HG02943 (cell line): ENCODE measurements around the gene MYO16.
"Not testable (repeated sequence)": the region's sequence is repeated elsewhere in the genome, so short reads cannot be mapped to it uniquely, and the experiment has no call there.

Source experiments
- ATAC-seq: cut with Tn5 transposase; IDR thresholded peaks from one replicate; pipeline ENCODE4 v1.9.1; 2021; ENCODE audit warnings: mild to moderate bottlenecking, low read depth, moderate library complexity; ENCODE audit not compliant: unreplicated experiment

Gene MYO16

GRCh38 chr13:109010912-109011311 lies 381.5 kb downstream of the MYO16 start:
- ATAC-seq = no peak

DNA sequence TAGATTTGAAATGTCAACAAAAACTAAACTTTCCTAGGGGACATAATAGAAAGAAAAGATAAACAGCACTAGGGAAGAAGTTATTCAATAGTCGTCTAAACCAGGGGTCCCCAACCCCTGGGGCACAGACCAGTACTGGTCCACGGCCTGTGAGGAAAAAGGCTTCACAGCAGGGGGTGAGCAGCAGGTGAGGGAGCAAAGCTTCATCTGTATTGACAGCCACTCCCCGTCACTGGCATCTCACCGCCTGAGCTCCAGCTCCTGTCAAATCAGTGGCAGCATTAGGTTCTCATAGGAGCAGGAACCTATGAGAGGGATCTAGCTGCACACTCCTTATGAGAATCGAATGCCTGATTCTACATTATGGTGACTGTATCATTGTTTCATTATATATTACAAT lies 382.7 kb downstream of the MYO16 start:
- ATAC-seq = no peak

DNA sequence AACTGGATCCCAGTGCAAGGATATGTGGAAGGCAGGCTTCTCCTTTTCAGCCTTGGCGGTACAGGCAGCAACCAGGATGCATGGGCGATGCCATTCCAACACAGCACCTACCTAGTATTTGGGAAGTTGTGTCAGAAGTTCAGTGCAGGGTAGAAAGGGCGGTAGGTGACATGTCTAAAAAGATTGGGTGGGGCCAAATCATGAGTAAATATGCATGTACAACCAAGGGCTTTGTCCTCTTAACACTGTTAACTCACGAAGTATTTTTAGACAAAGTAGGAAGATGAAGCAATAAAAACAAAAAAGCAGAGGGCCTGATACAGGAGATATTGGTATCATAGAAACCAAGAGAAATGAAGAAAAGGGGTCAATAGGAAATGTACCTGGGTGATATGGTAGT lies 392.1 kb downstream of the MYO16 start:
- ATAC-seq = no peak

DNA sequence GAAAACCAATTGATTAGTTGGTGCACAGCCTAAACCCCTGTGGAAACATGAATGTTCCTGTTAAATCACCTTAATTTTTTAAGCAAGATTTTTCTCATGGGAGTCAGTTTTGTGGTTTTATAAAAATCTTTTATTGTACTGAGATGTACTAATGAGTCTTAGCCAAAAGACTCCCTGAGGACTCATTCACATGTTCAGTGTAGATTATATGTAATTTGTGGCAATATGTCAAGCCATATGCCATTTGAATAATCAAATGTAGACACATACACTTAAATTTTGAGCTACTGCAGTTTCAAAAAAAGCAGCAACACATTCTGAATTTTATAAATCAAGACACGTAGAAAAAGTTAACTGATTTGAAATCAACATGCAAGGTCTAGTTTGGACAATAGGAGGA lies 395.2 kb downstream of the MYO16 start:
- no peak for ATAC-seq

- ATAC-seq = no peak
Observed at GRCh38 chr13:109026266-109026665, 396.9 kb downstream of the MYO16 start.

GRCh38 chr13:109028624-109029023 lies 399.2 kb downstream of the MYO16 start:
- ATAC-seq = no peak

DNA sequence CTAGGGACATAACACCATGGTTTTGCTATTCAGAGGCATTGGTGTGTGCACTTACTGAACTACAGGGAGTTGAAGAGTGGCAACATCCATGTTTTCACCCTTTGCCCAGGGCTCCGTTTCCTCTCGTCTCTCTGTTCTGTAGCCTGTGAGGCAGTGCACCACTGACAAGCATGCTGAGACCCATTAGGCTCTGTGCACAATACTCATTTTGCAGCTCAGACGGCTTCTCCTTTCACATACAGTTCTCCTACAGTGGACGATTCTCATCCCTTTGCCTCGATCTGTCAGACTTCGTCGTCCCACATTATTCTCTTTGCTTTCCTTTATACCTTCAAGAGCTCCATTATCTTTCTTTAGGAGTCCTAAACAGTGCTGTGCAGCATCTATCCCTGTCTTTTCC lies 403.7 kb downstream of the MYO16 start:
- ATAC-seq = no peak

DNA sequence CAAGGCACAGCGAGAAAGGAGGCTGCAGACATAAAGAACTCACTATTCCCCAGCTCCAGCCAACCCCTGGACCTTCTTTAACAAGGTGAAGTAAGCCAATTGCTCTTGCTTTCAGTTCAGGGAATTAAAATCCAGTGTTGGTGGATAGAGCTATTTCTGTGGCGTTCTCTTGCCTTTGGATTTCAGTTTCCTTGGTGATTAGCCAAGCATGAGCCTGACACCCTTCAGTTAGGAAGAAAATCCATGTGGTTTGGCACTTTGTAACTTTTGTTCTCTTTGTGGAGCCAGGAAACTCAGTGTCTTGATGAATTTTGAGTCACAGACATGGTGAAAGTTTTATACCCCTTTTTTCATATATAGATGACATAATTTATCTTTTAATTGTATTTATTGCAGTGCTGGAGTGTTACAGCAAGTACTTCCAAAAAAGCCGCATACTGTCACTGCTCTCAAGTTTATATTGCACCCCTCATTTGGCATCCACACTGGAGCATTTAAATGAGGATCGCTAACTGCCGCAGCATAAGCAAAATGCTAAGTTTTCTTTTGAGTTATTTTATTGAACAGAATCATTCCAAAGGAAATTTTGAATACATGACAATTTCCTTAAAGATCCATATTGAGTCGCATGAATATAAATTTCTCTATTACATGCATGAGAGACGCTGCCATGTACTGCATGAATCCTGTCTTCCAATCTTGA lies 406.8 kb downstream of the MYO16 start:
- ATAC-seq = no peak

- no peak for ATAC-seq
Observed at GRCh38 chr13:109043636-109044035, 414.2 kb downstream of the MYO16 start.

DNA sequence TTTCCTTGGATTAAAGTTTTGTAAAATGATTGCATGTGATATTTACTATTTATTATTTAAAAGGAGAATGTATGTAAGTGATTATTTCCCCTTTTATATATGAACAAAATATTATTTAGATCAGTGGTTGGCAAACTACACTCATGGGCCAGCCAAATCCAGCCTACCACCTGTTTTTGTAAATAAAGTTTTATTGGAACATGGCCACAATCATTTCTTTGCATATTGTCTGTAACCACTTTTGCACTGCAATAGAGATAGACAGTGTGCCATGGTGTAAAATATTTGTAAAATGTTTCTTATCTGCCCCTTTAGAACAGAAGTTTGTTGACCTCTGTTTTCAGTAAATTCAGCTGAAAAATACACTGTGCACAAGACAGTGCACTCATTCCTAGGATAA lies 426.4 kb downstream of the MYO16 start:
- ATAC-seq = no peak

DNA sequence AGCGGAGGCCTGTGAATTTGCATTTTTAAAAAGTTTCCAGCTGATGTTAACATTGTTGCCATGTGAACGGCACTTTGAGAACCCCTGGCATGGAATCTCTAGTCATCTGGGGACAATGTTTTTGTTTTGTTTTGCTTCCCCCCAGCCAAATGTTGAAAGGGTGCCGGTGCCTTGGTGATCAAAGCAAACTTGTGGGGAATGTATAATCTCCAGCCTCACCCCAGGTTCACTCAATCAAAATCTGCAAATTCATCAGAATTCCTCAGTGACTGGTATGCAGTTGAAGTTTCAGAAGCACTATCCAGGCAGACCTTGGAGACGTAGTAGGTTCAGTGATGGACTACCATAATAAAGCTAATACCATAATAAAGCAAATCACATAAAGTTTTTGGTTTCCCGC lies 428.7 kb downstream of the MYO16 start:
- ATAC-seq = no peak

DNA sequence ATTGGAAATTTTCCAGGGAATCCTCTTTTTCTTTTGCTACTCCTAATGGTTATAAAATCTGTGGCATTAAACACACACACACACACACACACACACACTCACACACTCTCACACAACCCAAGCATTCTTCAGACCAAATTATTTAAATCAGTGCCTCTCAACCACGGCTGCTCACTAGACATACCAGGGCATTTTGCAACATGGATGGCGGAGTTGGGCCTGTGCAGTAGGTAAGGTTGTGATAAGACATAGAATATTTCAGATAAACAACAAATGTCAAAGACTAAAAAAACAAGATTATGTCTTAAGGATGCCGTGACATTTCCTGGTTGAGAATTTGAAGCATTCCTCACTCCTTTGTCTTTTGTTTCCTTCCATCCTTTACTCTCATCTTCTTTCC lies 443.1 kb downstream of the MYO16 start:
- ATAC-seq = no peak

DNA sequence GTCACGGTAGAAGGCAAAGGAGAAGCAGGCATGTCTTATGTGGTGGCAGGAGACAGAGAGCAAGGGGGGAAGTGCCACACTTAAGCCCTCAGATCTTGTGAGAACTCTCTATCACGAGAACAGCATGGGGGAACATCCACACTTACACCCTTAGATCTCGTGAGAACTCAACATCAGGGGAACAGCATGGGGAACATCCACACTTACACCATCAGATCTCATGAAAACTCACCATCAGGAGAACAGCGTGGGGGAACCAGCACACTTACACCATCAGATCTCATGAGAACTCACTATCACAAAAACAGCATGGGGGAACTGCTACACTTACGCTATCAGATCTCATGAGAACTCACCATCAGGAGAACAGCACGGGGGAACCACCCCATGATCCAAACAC lies 445.0 kb downstream of the MYO16 start:
- ATAC-seq = no peak

DNA sequence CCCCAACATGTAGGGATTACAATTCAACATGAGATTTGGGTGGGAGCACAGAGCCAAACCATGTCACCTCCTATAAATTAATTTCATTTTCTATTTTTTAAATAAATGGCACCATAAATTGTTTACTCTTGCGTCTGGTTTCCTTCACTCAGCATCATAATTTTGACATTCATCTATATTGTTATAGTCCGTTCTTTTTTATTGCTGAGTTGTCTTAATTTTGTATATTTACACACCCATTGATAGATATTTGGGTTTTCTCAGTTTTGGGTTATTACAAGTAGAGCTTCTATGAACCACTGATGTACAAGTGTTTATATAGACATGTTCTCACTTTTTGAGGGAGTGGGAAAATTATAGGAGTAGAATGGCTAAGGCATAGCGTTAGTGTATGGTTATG lies 445.4 kb downstream of the MYO16 start:
- no peak for ATAC-seq

DNA sequence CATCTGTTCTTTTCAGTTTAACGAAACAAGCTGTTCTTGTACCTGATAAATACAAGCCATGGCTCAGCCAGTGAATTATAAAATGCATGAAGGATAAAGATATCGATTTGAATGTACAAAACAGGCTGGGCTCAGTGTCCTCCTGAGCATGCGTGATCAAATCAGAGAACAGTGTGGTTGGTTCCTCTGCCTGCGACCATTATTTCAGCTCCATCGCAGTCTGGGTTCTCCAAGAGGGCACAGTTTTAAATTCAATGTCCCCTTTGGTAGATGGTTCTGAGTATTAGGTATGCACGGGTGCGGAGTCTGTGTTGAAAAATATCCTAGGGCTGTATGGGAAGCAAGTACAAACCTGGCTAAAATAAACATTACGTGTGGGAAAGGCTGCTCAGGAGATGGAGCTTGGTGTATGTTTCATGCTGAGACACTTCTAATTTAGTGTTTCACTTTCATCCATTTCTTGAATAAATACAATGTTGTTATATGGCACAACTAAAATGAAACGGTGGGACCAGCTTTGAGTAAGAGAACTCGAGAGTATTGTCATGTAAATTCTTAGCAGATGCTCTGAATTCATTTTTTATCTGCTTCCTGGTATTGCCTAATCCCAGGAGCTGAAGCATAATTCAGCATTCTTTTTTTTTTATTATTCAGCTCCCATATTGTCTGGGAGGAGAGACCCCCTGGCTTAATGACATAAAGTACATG lies 458.7 kb downstream of the MYO16 start:
- no peak for ATAC-seq

DNA sequence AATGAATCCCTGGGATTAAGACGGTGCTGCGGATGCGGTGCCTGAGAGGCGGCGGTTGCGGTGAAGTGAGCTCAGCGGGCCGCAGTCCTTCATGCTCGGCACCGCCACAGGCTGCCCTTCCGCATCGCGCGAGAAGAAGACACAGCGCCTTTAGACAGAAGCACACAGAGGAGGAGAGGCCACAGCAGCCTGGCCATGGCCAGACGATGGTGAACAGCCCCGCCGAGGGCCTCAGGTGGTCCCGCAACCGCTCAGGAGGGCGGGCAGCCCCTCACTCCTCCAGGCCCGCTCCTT lies 459.2 kb downstream of the MYO16 start:
- ATAC-seq = no peak

DNA sequence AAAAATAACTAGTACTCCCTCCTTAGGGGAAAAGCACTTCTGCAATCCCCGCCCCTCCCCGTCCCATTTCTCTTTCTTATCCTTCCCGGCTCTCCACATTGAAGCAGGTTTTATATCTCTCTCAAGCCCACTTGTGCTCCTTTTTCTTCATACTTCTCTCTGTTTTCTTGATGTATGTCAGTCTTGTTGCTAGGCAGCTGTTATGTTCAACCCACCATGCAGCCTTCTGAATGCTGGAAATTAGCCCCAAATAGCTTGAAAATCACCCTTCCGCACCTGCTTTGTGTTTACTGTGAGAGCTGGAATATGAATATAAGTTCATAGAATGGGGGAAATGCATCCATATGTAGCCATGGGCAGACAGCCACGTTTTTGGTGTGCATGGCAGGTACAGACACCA lies 461.4 kb downstream of the MYO16 start:
- ATAC-seq = no peak

- ATAC-seq = no peak
Observed at GRCh38 chr13:109091249-109091648, 461.8 kb downstream of the MYO16 start.

DNA sequence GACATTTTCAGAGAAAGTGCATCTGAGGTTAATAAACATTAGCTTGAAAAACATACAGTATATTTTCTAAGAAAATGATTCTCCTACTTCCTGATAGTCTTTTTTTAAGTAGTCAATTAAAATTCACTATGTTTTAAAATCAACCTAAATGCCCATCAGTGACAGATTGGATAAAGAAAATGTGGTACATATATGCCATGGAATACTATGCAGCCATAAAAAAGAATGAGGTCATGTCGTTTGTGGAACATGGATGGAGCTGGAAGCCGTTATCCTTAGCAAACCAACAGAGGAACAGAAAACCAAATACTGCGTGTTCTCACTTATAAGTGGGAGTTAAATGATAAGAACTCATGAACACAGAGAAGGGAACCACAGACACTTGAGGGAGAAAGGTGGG lies 462.8 kb downstream of the MYO16 start:
- not testable (repeated sequence) for ATAC-seq

DNA sequence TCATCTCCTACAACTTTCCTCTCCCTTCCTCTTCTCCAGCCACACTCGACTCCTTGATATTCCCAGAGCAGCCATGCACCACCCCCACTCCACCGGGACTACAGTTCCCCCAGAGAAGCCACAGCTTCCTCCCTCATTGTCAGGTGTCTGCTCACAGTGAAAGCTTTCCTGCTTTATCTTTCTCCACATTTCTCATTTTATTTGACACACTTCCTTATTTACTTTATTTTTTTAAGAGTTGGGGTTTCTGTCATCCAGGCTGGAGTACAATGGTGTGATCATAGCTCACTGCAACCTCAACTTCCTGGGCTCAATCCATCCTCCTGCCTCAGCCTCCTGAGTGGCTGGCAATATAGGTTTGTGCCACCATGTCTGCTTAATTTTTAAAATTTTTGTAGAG lies 464.6 kb downstream of the MYO16 start:
- ATAC-seq = no peak

DNA sequence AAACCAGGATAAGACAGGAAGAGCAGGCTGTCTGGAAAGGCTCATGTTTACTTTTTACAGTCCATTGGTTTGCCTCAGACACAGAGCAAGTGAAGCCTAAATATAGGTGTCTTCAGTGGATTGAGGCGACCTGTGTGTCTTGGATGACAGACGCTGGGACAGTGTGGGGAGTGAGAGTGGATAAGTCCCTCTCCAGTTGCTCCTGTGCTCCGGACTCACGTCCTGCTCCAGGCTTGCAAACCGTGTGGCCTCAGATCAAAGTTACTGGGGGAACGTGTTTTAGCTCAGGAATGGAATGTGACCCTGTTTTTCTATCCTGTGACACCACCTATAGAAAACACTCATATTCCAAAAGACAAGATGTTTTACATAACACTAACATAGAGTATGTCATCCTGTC lies 465.7 kb downstream of the MYO16 start:
- ATAC-seq = no peak

DNA sequence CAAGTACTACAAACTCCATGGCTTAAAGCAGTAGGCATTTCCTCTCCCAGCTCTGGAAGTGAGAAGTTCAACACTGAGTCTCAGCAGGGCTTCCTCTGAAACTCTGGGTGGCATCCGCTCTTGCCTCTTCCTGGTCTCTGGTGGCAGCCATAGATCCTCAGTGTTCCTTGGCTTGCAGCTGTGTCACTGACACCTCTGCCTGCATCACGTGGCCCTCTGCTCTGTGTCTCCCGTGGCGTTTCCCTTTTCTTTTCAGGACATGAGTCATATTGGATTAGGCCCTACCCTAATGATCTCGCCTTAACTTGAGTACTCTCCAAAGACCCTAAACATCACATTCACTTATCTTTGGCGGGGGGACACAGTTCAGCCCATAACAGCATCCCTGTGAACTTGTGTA lies 466.7 kb downstream of the MYO16 start:
- ATAC-seq = no peak
